ENCODE measurements around the gene PRAMEF20. TPM values are rescaled to one million over a fixed set of nuclear protein-coding genes. Genes with fewer than 3 reads are reported as not detected.
"Not testable (repeated sequence)": the region's sequence is repeated elsewhere in the genome, so short reads cannot be mapped to it uniquely, and the experiment has no call there.

The PRAMEF20 gene
- total RNA-seq, 3 donors from 2014 or later = not detected

GRCh38 chr1:13407811-13408210, 2.4 kb upstream of the PRAMEF20 start:
- Histone ChIP-seq H3K36me3 (no peaks in the 10 kb centered on the region), H3K27ac (no peak overlapping the region), H3K9me3 (no peaks in the 10 kb centered on the region), H3K27me3 (no peaks in the 10 kb centered on the region), H3K4me3 (no peak overlapping the region), H3K4me1 (no peaks in the 10 kb centered on the region)
- intact Hi-C loops (cut with DNase I; ENCODE audit: low total_unique reads) = no loop called here
- no peak for DNase-seq (ENCODE audit: low spot score in 2 of 2)
- no peak for TF ChIP-seq POLR2A (IDR thresholded peaks at IDR 0.05)
- TF ChIP-seq POLR2AphosphoS5 (IDR thresholded peaks at IDR 0.05) = no peak
- no peak for TF ChIP-seq CTCF (IDR thresholded peaks at IDR 0.05)

GRCh38 chr1:13430495-13430894, 20.2 kb downstream of the PRAMEF20 start:
- no peak overlapping the region for H3K4me3 ChIP-seq
- peaks cover 0 to 4% of the 10 kb centered on the region in 2 donors for H3K27me3 ChIP-seq
- H3K9me3 ChIP-seq = peaks cover 0 to 14% of the 10 kb centered on the region in 2 donors
- no peak overlapping the region for H3K27ac ChIP-seq
- intact Hi-C loops (cut with DNase I; ENCODE audit: low total_unique reads) = no loop called here
- DNase-seq (ENCODE audit: low spot score in 2 of 2) = no peak
- no peak for TF ChIP-seq POLR2AphosphoS5 (IDR thresholded peaks at IDR 0.05)
- H3K4me1 ChIP-seq = no peaks in the 10 kb centered on the region
- H3K36me3 ChIP-seq = no peaks in the 10 kb centered on the region

- TF ChIP-seq POLR2AphosphoS5 (IDR thresholded peaks at IDR 0.05) = no peak
- no peak for TF ChIP-seq CTCF (IDR thresholded peaks at IDR 0.05)
- no peak for TF ChIP-seq POLR2A (IDR thresholded peaks at IDR 0.05)
- Histone ChIP-seq H3K27ac (no peak overlapping the region), H3K27me3 (peaks cover 0 to 12% of the 10 kb centered on the region in 2 donors), H3K9me3 (peaks cover 0 to 14% of the 10 kb centered on the region in 2 donors), H3K4me1 (no peaks in the 10 kb centered on the region), H3K4me3 (no peak overlapping the region), H3K36me3 (no peaks in the 10 kb centered on the region)
- no peak for DNase-seq (ENCODE audit: low spot score in 2 of 2)
- intact Hi-C loops (cut with DNase I; ENCODE audit: low total_unique reads) = no loop called here
Measured at GRCh38 chr1:13432251-13432650, 22.0 kb downstream of the PRAMEF20 start.

- H3K4me1 ChIP-seq; H3K27ac ChIP-seq; H3K4me3 ChIP-seq; H3K36me3 ChIP-seq; DNase-seq (ENCODE audit: low spot score in 2 of 2); intact Hi-C loops (cut with DNase I; ENCODE audit: low total_unique reads): not testable (repeated sequence)
- Histone ChIP-seq H3K27me3 (peaks cover 0 to 12% of the 10 kb centered on the region in 2 donors), H3K9me3 (peaks cover 0 to 14% of the 10 kb centered on the region in 2 donors)
Measured at GRCh38 chr1:13433694-13434358, 23.6 kb downstream of the PRAMEF20 start.

- intact Hi-C loops (cut with DNase I; ENCODE audit: low total_unique reads) = no loop called here
Measured at GRCh38 chr1:13435458-13435857, 25.2 kb downstream of the PRAMEF20 start.

GRCh38 chr1:13439104-13439783, 29.0 kb downstream of the PRAMEF20 start:
- H3K36me3 ChIP-seq; H3K9me3 ChIP-seq; H3K4me3 ChIP-seq; DNase-seq (ENCODE audit: low spot score in 2 of 2); H3K4me1 ChIP-seq; H3K27ac ChIP-seq; H3K27me3 ChIP-seq; intact Hi-C loops (cut with DNase I; ENCODE audit: low total_unique reads): not testable (repeated sequence)

More at GRCh38 chr1:13435458-13435857, 25.2 kb downstream of the PRAMEF20 start:
- TF ChIP-seq POLR2AphosphoS5 (IDR thresholded peaks at IDR 0.05) = no peak
- H3K4me1 ChIP-seq = no peaks in the 10 kb centered on the region
- H3K27ac ChIP-seq = no peak overlapping the region
- peaks cover 0 to 12% of the 10 kb centered on the region in 2 donors for H3K27me3 ChIP-seq
- H3K36me3 ChIP-seq = no peaks in the 10 kb centered on the region
- H3K9me3 ChIP-seq = peaks cover 0 to 13% of the 10 kb centered on the region in 2 donors
- DNase-seq (ENCODE audit: low spot score in 2 of 2) = no peak
- H3K4me3 ChIP-seq = no peak overlapping the region

- no peak for TF ChIP-seq CTCF (IDR thresholded peaks at IDR 0.05)
- TF ChIP-seq POLR2AphosphoS5 (IDR thresholded peaks at IDR 0.05) = no peak
- no peak for TF ChIP-seq POLR2A (IDR thresholded peaks at IDR 0.05)
- Histone ChIP-seq H3K4me1 (no peaks in the 10 kb centered on the region), H3K27me3 (no peaks in the 10 kb centered on the region), H3K9me3 (no peaks in the 10 kb centered on the region), H3K36me3 (no peaks in the 10 kb centered on the region), H3K27ac (no peak overlapping the region), H3K4me3 (no peak overlapping the region)
- intact Hi-C loops (cut with DNase I; ENCODE audit: low total_unique reads) = no loop called here
- DNase-seq (ENCODE audit: low spot score in 2 of 2) = no peak
Measured at GRCh38 chr1:13443335-13443979, 33.2 kb downstream of the PRAMEF20 start.

Measured in breast epithelium (tissue), 4 donors.